Body of pancreas (tissue), 4 donors: Measurements from ENCODE around the gene SMIM41. TPM values are rescaled to one million over a fixed set of nuclear protein-coding genes. Genes with fewer than 3 reads are reported as not detected.

Experiments
- ATAC-seq: fragments of 150-250 bp; one replicate; pipeline ENCODE4 v1.9.1; 2016
- DNase-seq, 4 donors: peaks; one replicate each; pipeline ENCODE4 v3.0.0-alpha.2; 2019
- H3K27ac ChIP-seq, 4 donors: fragments of 200-600 bp; sonication (generic); 1 replicate in 3 of 4; 2 replicates in 1 of 4; pipeline versions ENCODE4 v1.5.1 to v1.6.1; 2016 to 2019; ENCODE audit warnings: mild to moderate bottlenecking in 1 of 4, mixed read lengths in 1 of 4, moderate library complexity in 1 of 4
- H3K27me3 ChIP-seq, 2 donors: fragments of 200-600 bp; sonication (generic); one replicate each; pipeline ENCODE4 v1.6.0; 2016; ENCODE audit warnings: mild to moderate bottlenecking in 1 of 2
- H3K36me3 ChIP-seq, 2 donors: fragments of 200-600 bp; sonication (generic); replicated peaks in 1 of 2; 2 replicates each; pipeline ENCODE4 v1.5.1; 2016; ENCODE audit warnings: low read depth in 2 of 2; ENCODE audit not compliant: insufficient read depth in 1 of 2
- H3K4me1 ChIP-seq: fragments of 200-600 bp; sonication (generic); one replicate; pipeline ENCODE4 v1.6.0; 2016
- H3K4me3 ChIP-seq, 2 donors: fragments of 200-600 bp; sonication (generic); 1 replicate in 1 of 2; 2 replicates in 1 of 2; pipeline ENCODE4 v1.5.1; 2016 to 2019
- H3K9me3 ChIP-seq, 3 donors: fragments of 200-600 bp; sonication (generic); 1 replicate in 2 of 3; 2 replicates in 1 of 3; pipeline ENCODE4 v1.5.1; 2016
- CTCF ChIP-seq, 7 experiments: fragments of 450-650 bp in 4 of 7; fragments of 200-600 bp in 3 of 7; sonication (generic) in 3 of 7; IDR thresholded peaks; one replicate each; pipeline ENCODE4 v1.5.1; 2016 to 2019; ENCODE audit warnings: antibody characterized with exemption in 7 of 7
- POLR2A ChIP-seq, 3 donors: fragments of 450-650 bp; IDR thresholded peaks; one replicate each; pipeline ENCODE4 v1.6.1; 2016; ENCODE audit warnings: antibody characterized with exemption in 3 of 3, mild to moderate bottlenecking in 2 of 3
- WGBS, 2 donors: methylation state at CpG; one replicate each; pipeline ENCODE4 v1.1.5; 2017; 5-methylcytosine and 5-hydroxymethylcytosine counted together
- intact Hi-C: fragments of 100-400 bp; cut with DNase I; formaldehyde crosslinking; loops from one replicate; pipeline ENCODE4 v1.15.1; 2023
- total RNA-seq, 2 donors: library from RNA; depleted of rRNA; stranded (reverse); fragments of >200 nt; gene quantifications; one replicate each; pipeline ENCODE4 v1.1.0, GENCODE V29; 2016

SMIM41 gene
- total RNA-seq, 2 donors from 2014 or later: 0.26 to 0.66 TPM

GRCh38 chr12:52035190-52035589 is 44.3 kb upstream of the SMIM41 start:
- intact Hi-C loops: no loop called here
- H3K9me3 ChIP-seq: no peaks in the 10 kb centered on the region
- peaks cover 43% of the 10 kb centered on the region for H3K4me1 ChIP-seq
- DNase-seq (no peak), ATAC-seq (no peak)
- TF ChIP-seq CTCF (IDR thresholded peaks at IDR 0.05) (no peak), POLR2A (IDR thresholded peaks at IDR 0.05) (no peak)
- 93 to 97% methylated on average over 4 of the region's 4 CpGs for WGBS, 2 donors
- H3K4me3 ChIP-seq: no peak overlapping the region
- no peaks in the 10 kb centered on the region for H3K36me3 ChIP-seq
- no peak overlapping the region for H3K27ac ChIP-seq
- H3K27me3 ChIP-seq: no peaks in the 10 kb centered on the region

DNA sequence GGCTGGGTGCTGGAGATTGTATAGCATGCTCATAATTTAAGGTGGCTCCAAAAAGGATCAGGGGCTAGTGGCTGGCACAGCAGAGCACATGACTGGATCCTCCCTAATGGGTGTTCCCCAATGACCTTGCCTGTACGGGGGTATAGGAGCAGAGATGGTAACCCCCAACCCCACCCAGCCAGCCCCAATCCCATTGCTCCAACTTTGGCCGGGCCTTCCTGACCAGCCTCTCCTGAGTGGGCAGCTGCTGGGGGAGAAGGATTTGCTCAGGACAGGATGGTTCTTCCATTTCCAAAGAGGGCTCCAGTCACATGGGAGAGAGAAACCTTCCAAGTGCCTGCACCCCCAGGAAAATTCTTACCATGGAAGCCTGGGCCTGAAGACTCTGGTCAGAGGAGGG is 43.6 kb upstream of the SMIM41 start:
- no peaks in the 10 kb centered on the region for H3K36me3 ChIP-seq
- no peaks in the 10 kb centered on the region for H3K9me3 ChIP-seq
- intact Hi-C loops: no loop called here
- no peak for TF ChIP-seq CTCF (IDR thresholded peaks at IDR 0.05)
- DNase-seq (peak in 1 of 4 donors; percentile 16), ATAC-seq (no peak)
- H3K4me3 ChIP-seq: no peak overlapping the region
- whole genome bisulfite sequencing, 2 donors: 85 to 88% methylated on average over 2 of the region's 2 CpGs
- H3K27ac ChIP-seq: peak overlapping the region; percentile 80 to 96 (median 90)
- no peaks in the 10 kb centered on the region for H3K27me3 ChIP-seq
- peaks cover 43% of the 10 kb centered on the region for H3K4me1 ChIP-seq

GRCh38 chr12:52036587-52037171 is 42.8 kb upstream of the SMIM41 start:
- no peaks in the 10 kb centered on the region for H3K27me3 ChIP-seq
- no peaks in the 10 kb centered on the region for H3K36me3 ChIP-seq
- H3K9me3 ChIP-seq: no peaks in the 10 kb centered on the region
- ATAC-seq: peak; percentile 69
- intact Hi-C loops: no loop called here
- H3K4me3 ChIP-seq: no peak overlapping the region
- 6 to 71% methylated on average over 3 to 32 of the region's 53 CpGs for WGBS, 2 donors
- H3K27ac ChIP-seq: peak overlapping the region; percentile 80 to 96 (median 90)
- peaks cover 47% of the 10 kb centered on the region for H3K4me1 ChIP-seq
- peak; percentile 90 to 95 (median 92) for DNase-seq
- TF ChIP-seq CTCF (IDR thresholded peaks at IDR 0.05): no peak
- TF ChIP-seq POLR2A (IDR thresholded peaks at IDR 0.05): peak; percentile 66 to 83 (median 83)

DNA sequence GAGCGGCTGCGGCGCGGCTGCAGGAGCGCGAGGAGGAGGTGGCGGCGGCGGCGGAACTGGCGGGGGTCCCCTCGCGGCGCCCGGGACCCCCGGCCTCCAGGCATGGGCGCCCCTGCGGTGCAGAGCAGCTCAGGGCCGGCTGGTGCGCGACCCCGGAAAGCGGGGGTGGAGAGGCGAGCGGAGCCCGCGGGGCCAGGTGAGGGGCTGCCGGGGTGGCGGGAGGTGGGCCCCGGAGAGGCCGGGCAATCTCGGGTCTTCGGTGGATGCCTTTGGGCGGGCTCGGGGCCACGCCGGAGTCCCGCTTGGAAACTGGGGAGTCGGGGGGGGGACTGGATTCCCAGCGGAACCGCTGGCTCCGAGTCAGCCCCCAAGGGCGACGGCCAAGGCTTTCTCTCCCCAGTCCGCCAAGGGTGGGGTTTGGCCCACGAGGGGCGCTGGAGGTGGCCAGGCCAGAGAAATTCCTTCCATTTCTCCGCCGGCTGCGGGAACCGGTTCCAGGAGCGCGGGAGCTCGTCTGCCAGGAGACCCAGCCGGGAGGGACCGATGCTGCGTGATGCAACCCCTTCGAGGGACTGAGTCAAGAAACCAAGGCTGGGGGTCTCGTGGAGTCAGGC is 42.1 kb upstream of the SMIM41 start:
- Histone ChIP-seq H3K9me3 (no peaks in the 10 kb centered on the region), H3K27ac (peak overlapping the region; percentile 80 to 92 (median 88)), H3K27me3 (no peaks in the 10 kb centered on the region), H3K4me3 (peak overlapping the region in 1 of 2 donors; percentile 57), H3K4me1 (peaks cover 43% of the 10 kb centered on the region), H3K36me3 (no peaks in the 10 kb centered on the region)
- ATAC-seq (peak; percentile 7), DNase-seq (peak; percentile 60 to 75 (median 65))
- TF ChIP-seq CTCF (IDR thresholded peaks at IDR 0.05) (peak in 2 of 7 experiments; percentile 16 to 23), POLR2A (IDR thresholded peaks at IDR 0.05) (peak in 2 of 3 donors; percentile 29 to 34)
- intact Hi-C loops: no loop called here
- WGBS, 2 donors: 1 to 8% methylated on average over 2 to 43 of the region's 59 CpGs

DNA sequence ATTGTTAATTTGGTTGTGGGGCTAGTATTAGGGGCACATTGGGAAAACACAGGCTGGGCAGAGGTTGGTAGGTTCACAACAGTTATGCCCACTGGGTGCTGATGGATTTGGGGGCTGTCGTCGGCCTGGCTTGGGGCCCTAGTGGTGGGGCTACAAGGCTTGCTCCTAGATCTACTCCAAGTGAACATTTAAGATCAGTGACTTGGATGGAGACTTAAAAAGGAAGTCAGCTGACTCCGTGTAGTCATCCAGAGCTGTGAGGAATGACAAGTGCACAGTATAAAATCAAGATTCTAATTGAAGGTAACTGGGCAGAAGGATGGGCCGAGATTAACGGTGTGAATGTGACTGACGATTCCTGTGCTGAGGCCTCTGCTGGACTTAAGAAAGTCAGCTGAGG is 41.1 kb upstream of the SMIM41 start:
- no peak for DNase-seq
- no peaks in the 10 kb centered on the region for H3K9me3 ChIP-seq
- WGBS, 2 donors: 67 to 73% methylated on average over 6 of the region's 6 CpGs
- peak overlapping the region; percentile 2 to 92 (median 88) for H3K27ac ChIP-seq
- no peaks in the 10 kb centered on the region for H3K27me3 ChIP-seq
- ATAC-seq: no peak
- no peak overlapping the region for H3K4me3 ChIP-seq
- intact Hi-C loops: no loop called here
- H3K36me3 ChIP-seq: no peaks in the 10 kb centered on the region
- peaks cover 44% of the 10 kb centered on the region for H3K4me1 ChIP-seq
- TF ChIP-seq POLR2A (IDR thresholded peaks at IDR 0.05) (no peak), CTCF (IDR thresholded peaks at IDR 0.05) (no peak)
